Liver (tissue), 9 donors: Measurements from ENCODE around the gene AGBL4. TPM values are rescaled to one million over a fixed set of nuclear protein-coding genes. Genes with fewer than 3 reads are reported as not detected.

Experiments used
- DNase-seq: peaks from one replicate; pipeline ENCODE4 v3.0.0-alpha.2; 2017; ENCODE audit warnings: low spot score
- H3K27ac ChIP-seq, 2 donors: one replicate each; pipeline ENCODE4 v1.7.0; 2013; ENCODE audit warnings: inconsistent platforms in 2 of 2, low read length in 2 of 2, control low read depth in 1 of 2, low read depth in 1 of 2, mild to moderate bottlenecking in 1 of 2
- H3K27me3 ChIP-seq, 4 donors: one replicate each; pipeline versions ENCODE4 v1.6.1 to v1.7.0; 2013; ENCODE audit warnings: low read length in 3 of 4, inconsistent platforms in 1 of 4, mild to moderate bottlenecking in 1 of 4, moderate library complexity in 1 of 4; ENCODE audit not compliant: control insufficient read depth in 4 of 4, insufficient read depth in 4 of 4
- H3K36me3 ChIP-seq, 4 donors: one replicate each; pipeline versions ENCODE4 v1.6.1 to v1.7.0; 2013; ENCODE audit warnings: low read length in 3 of 4, mild to moderate bottlenecking in 3 of 4, low read depth in 1 of 4, moderate library complexity in 1 of 4; ENCODE audit not compliant: control insufficient read depth in 4 of 4, insufficient read depth in 3 of 4
- H3K4me1 ChIP-seq, 4 donors: one replicate each; pipeline versions ENCODE4 v1.6.1 to v1.7.0; 2013; ENCODE audit warnings: low read length in 3 of 4, mild to moderate bottlenecking in 3 of 4, moderate library complexity in 1 of 4; ENCODE audit not compliant: control insufficient read depth in 4 of 4, insufficient read depth in 4 of 4
- H3K4me3 ChIP-seq, 3 donors: one replicate each; pipeline versions ENCODE4 v1.6.1 to v1.7.0; 2013; ENCODE audit warnings: low read length in 3 of 3, control low read depth in 1 of 3, low read depth in 1 of 3, mild to moderate bottlenecking in 1 of 3
- H3K9ac ChIP-seq, 2 donors: one replicate each; pipeline ENCODE4 v1.7.0; 2013; ENCODE audit warnings: low read length in 2 of 2, mild to moderate bottlenecking in 2 of 2, moderate library complexity in 2 of 2, control low read depth in 1 of 2, low read depth in 1 of 2
- H3K9me3 ChIP-seq, 4 donors: one replicate each; pipeline versions ENCODE4 v1.6.1 to v1.7.0; 2013; ENCODE audit warnings: low read length in 3 of 4; ENCODE audit not compliant: control insufficient read depth in 4 of 4
- ATF3 ChIP-seq: IDR thresholded peaks from 2 replicates; pipeline ENCODE4 v1.6.1; 2016; ENCODE audit warnings: antibody characterized with exemption
- EGR1 ChIP-seq, 2 donors: IDR thresholded peaks; 2 replicates each; pipeline ENCODE4 v1.6.1; 2016 to 2018; ENCODE audit warnings: antibody characterized with exemption in 2 of 2, low read depth in 2 of 2
- FOXA1 ChIP-seq: IDR thresholded peaks from 2 replicates; pipeline ENCODE4 v1.6.1; 2016; ENCODE audit warnings: antibody characterized with exemption
- FOXA2 ChIP-seq: IDR thresholded peaks from 2 replicates; pipeline ENCODE4 v1.6.1; 2016; ENCODE audit warnings: antibody characterized with exemption
- GABPA ChIP-seq, 2 donors: IDR thresholded peaks in 1 of 2; conservative IDR thresholded peaks in 1 of 2; 2 replicates each; pipeline ENCODE4 v1.6.1; 2016; ENCODE audit warnings: antibody characterized with exemption in 2 of 2, mild to moderate bottlenecking in 1 of 2, moderate library complexity in 1 of 2
- HNF4G ChIP-seq: IDR thresholded peaks from 2 replicates; pipeline ENCODE4 v1.6.1; 2016; ENCODE audit warnings: antibody characterized with exemption
- JUND ChIP-seq, 2 donors: IDR thresholded peaks; 2 replicates each; pipeline ENCODE4 v1.6.1; 2016; ENCODE audit warnings: antibody characterized with exemption in 2 of 2
- RAD21 ChIP-seq, 2 donors: IDR thresholded peaks; 2 replicates each; pipeline ENCODE4 v1.6.1; 2016; ENCODE audit warnings: antibody characterized with exemption in 2 of 2, mild to moderate bottlenecking in 2 of 2
- RXRA ChIP-seq, 2 donors: IDR thresholded peaks; 2 replicates each; pipeline ENCODE4 v1.6.1; 2017 to 2018; ENCODE audit warnings: antibody characterized with exemption in 2 of 2, mild to moderate bottlenecking in 1 of 2
- SP1 ChIP-seq: IDR thresholded peaks from 2 replicates; pipeline ENCODE4 v1.6.1; 2018; ENCODE audit warnings: antibody characterized with exemption, mild to moderate bottlenecking
- TAF1 ChIP-seq: conservative IDR thresholded peaks from 2 replicates; pipeline ENCODE4 v1.6.1; 2016; ENCODE audit warnings: antibody characterized with exemption, mild to moderate bottlenecking
- WGBS: extraction: QIAGEN DNeasy Blood & Tissue Kit; methylation state at CpG from one replicate; pipeline ENCODE4 v1.1.7; 2013; 5-methylcytosine and 5-hydroxymethylcytosine counted together
- polyA plus RNA-seq, 2 donors: library from polyadenylated mRNA; stranded (reverse) in 1 of 2; unstranded in 1 of 2; fragments of 200-250 nt in 1 of 2; fragments of >200 nt in 1 of 2; fragmentation: Nextera tagmentation in 1 of 2; extraction: Ambion mirVana in 1 of 2; gene quantifications; one replicate each; pipeline versions ENCODE4 v1.2.1 to v1.2.3, GENCODE V29; 2013 to 2015
- total RNA-seq, 2 donors: library from RNA; depleted of rRNA; stranded (reverse); fragments of >200 nt; gene quantifications; one replicate each; pipeline ENCODE4 v1.2.3, GENCODE V29; 2014
- TF ChIP-seq, protein P1 (sequence below): IDR thresholded peaks from 2 replicates; pipeline ENCODE4 v1.6.1; 2016; ENCODE audit warnings: antibody characterized with exemption
- TF ChIP-seq, protein P2 (sequence below): IDR thresholded peaks from 2 replicates; pipeline ENCODE4 v1.6.1; 2016; ENCODE audit warnings: antibody characterized with exemption
- TF ChIP-seq, protein P3 (sequence below): IDR thresholded peaks from 2 replicates; pipeline ENCODE4 v1.6.1; 2016; ENCODE audit warnings: antibody characterized with exemption, mild to moderate bottlenecking
- TF ChIP-seq, protein P4 (sequence below): fragments of 150-350 bp; IDR thresholded peaks from 2 replicates; pipeline ENCODE4 v1.5.1; 2017; ENCODE audit warnings: improper control_type of control experiment, low read depth, low read length; ENCODE audit not compliant: missing input control
- donor health status: healthy.
- donor health status: healthy.
- donor health status: healthy.
- donor health status: healthy.
- donor health status: healthy.

AGBL4 gene
- total and polyA plus RNA-seq, 4 donors = 0.75 to 0.76 TPM; not detected in 2

DNA sequence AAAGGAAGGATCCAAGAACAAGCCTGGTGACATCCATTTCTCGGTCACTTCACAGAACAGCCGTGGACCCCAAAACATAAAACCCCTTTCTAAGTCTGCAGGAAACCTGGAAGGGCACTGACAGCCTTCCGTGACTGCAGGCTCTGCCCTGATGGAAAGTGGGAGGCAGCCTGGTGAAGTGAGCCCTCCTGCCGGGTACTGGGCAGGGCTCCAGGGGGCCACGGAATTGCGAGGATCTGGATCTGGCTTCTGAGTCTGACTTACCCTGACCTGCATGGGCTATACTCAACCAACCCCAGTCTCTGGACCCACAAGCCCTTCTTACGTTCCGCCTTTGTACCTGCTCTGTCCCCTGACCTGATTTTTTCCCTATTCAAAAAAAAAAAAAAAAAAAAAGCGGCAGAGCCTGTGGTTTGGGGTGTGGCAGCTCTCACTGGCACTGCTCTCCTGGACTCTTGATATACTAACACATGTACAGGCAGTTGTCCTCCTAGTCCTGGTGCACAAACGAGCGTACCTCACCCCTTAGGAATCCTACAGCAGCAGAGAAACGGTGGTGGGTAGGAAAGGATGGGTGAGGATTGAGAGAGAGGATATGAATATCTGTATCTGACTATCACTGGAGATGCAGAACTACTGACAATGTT lies 1330.0 kb downstream of the AGBL4 start:
- no peak for DNase-seq
- Histone ChIP-seq H3K27ac (no peak overlapping the region), H3K27me3 (no peaks in the 10 kb centered on the region), H3K9me3 (no peaks in the 10 kb centered on the region), H3K36me3 (no peaks in the 10 kb centered on the region), H3K4me3 (no peak overlapping the region), H3K4me1 (peaks cover 0 to 5% (median 1%) of the 10 kb centered on the region in 4 donors), H3K9ac (no peak overlapping the region)
- WGBS = 78% methylated on average over 12 of the region's 12 CpGs
- no peak for TF ChIP-seq RXRA (IDR thresholded peaks at IDR 0.05)
- TF ChIP-seq, protein P1, sequence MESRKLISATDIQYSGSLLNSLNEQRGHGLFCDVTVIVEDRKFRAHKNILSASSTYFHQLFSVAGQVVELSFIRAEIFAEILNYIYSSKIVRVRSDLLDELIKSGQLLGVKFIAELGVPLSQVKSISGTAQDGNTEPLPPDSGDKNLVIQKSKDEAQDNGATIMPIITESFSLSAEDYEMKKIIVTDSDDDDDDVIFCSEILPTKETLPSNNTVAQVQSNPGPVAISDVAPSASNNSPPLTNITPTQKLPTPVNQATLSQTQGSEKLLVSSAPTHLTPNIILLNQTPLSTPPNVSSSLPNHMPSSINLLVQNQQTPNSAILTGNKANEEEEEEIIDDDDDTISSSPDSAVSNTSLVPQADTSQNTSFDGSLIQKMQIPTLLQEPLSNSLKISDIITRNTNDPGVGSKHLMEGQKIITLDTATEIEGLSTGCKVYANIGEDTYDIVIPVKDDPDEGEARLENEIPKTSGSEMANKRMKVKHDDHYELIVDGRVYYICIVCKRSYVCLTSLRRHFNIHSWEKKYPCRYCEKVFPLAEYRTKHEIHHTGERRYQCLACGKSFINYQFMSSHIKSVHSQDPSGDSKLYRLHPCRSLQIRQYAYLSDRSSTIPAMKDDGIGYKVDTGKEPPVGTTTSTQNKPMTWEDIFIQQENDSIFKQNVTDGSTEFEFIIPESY = no peak
- no peak for TF ChIP-seq ATF3
- TF ChIP-seq FOXA1 = no peak
- TF ChIP-seq, protein P2, sequence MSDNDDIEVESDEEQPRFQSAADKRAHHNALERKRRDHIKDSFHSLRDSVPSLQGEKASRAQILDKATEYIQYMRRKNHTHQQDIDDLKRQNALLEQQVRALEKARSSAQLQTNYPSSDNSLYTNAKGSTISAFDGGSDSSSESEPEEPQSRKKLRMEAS = no peak
- no peak for TF ChIP-seq HNF4G
- TF ChIP-seq JUND (IDR thresholded peaks at IDR 0.05) = no peak
- TF ChIP-seq SP1 = no peak
- no peak for TF ChIP-seq EGR1 (IDR thresholded peaks at IDR 0.05; ENCODE audit: low read depth in 2 of 2)
- TF ChIP-seq, protein P3, sequence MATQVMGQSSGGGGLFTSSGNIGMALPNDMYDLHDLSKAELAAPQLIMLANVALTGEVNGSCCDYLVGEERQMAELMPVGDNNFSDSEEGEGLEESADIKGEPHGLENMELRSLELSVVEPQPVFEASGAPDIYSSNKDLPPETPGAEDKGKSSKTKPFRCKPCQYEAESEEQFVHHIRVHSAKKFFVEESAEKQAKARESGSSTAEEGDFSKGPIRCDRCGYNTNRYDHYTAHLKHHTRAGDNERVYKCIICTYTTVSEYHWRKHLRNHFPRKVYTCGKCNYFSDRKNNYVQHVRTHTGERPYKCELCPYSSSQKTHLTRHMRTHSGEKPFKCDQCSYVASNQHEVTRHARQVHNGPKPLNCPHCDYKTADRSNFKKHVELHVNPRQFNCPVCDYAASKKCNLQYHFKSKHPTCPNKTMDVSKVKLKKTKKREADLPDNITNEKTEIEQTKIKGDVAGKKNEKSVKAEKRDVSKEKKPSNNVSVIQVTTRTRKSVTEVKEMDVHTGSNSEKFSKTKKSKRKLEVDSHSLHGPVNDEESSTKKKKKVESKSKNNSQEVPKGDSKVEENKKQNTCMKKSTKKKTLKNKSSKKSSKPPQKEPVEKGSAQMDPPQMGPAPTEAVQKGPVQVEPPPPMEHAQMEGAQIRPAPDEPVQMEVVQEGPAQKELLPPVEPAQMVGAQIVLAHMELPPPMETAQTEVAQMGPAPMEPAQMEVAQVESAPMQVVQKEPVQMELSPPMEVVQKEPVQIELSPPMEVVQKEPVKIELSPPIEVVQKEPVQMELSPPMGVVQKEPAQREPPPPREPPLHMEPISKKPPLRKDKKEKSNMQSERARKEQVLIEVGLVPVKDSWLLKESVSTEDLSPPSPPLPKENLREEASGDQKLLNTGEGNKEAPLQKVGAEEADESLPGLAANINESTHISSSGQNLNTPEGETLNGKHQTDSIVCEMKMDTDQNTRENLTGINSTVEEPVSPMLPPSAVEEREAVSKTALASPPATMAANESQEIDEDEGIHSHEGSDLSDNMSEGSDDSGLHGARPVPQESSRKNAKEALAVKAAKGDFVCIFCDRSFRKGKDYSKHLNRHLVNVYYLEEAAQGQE = no peak

DNA sequence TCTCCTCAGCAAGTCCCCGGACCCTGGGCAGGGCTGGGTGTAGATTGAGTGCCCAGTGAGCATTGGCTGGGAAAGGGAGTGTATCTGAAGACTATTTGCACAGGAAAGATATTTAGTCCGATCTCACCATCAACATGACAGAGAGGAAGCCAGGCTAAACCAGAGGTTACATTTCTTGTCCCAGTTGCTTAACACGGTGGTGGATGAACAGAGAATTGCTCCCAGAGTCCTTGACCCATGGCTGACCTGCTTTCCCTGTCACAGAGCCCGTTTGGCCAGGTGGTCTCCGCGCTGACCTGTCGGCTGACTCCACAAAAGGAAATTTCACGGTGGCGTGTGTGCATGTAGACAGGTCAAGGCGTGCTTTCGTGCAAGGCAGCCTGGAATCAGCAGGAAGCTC lies 1330.6 kb downstream of the AGBL4 start:
- H3K36me3 ChIP-seq = no peaks in the 10 kb centered on the region
- H3K9me3 ChIP-seq = no peaks in the 10 kb centered on the region
- 36% methylated on average over 11 of the region's 11 CpGs for WGBS
- no peak overlapping the region for H3K27ac ChIP-seq
- no peak overlapping the region for H3K4me3 ChIP-seq
- TF ChIP-seq RAD21 (IDR thresholded peaks at IDR 0.05) (no peak), JUND (IDR thresholded peaks at IDR 0.05) (no peak), RXRA (IDR thresholded peaks at IDR 0.05) (peak in 1 of 2 donors; percentile 45)
- H3K4me1 ChIP-seq = peaks cover 0 to 5% (median 1%) of the 10 kb centered on the region in 4 donors
- no peak overlapping the region for H3K9ac ChIP-seq
- DNase-seq = no peak
- no peaks in the 10 kb centered on the region for H3K27me3 ChIP-seq

GRCh38 chr1:48692235-48692634 lies 1331.5 kb downstream of the AGBL4 start:
- Histone ChIP-seq H3K27me3 (no peaks in the 10 kb centered on the region), H3K27ac (no peak overlapping the region), H3K36me3 (no peaks in the 10 kb centered on the region), H3K9ac (no peak overlapping the region), H3K9me3 (no peaks in the 10 kb centered on the region), H3K4me1 (peaks cover 0 to 5% (median 1%) of the 10 kb centered on the region in 4 donors), H3K4me3 (no peak overlapping the region)
- TF ChIP-seq, protein P1 = no peak
- TF ChIP-seq RXRA (IDR thresholded peaks at IDR 0.05) = no peak
- TF ChIP-seq, protein P2 = no peak
- TF ChIP-seq ATF3 = no peak
- TF ChIP-seq HNF4G = no peak
- TF ChIP-seq, protein P4, sequence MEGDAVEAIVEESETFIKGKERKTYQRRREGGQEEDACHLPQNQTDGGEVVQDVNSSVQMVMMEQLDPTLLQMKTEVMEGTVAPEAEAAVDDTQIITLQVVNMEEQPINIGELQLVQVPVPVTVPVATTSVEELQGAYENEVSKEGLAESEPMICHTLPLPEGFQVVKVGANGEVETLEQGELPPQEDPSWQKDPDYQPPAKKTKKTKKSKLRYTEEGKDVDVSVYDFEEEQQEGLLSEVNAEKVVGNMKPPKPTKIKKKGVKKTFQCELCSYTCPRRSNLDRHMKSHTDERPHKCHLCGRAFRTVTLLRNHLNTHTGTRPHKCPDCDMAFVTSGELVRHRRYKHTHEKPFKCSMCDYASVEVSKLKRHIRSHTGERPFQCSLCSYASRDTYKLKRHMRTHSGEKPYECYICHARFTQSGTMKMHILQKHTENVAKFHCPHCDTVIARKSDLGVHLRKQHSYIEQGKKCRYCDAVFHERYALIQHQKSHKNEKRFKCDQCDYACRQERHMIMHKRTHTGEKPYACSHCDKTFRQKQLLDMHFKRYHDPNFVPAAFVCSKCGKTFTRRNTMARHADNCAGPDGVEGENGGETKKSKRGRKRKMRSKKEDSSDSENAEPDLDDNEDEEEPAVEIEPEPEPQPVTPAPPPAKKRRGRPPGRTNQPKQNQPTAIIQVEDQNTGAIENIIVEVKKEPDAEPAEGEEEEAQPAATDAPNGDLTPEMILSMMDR = no peak
- TF ChIP-seq TAF1 = no peak
- no peak for TF ChIP-seq FOXA2
- TF ChIP-seq EGR1 (IDR thresholded peaks at IDR 0.05; ENCODE audit: low read depth in 2 of 2) = no peak
- TF ChIP-seq SP1 = no peak
- TF ChIP-seq GABPA (IDR thresholded peaks at IDR 0.05 in 1 of 2, conservative IDR thresholded peaks at IDR 0.05 in 1 of 2) = no peak
- WGBS = 87% methylated on average over 9 of the region's 9 CpGs
- DNase-seq = no peak
